Medulla oblongata (tissue), 1 donor: ENCODE measurements around the gene MAP3K4.

Source experiments
- DNase-seq: peaks from one replicate; pipeline ENCODE4 v3.0.0-alpha.2; 2015; ENCODE audit errors: extremely low spot score

Gene MAP3K4

GRCh38 chr6:161125591-161125990 is 134.0 kb downstream of the MAP3K4 start:
- DNase-seq = no peak

- DNase-seq = no peak
These were observed 135.6 kb downstream of the MAP3K4 start for GRCh38 chr6:161127071-161127740.

GRCh38 chr6:161128230-161128629 is 136.7 kb downstream of the MAP3K4 start:
- DNase-seq = no peak

GRCh38 chr6:161128680-161129196 is 137.2 kb downstream of the MAP3K4 start:
- no peak for DNase-seq

- DNase-seq = no peak
These were observed 139.0 kb downstream of the MAP3K4 start for GRCh38 chr6:161130541-161130940.

- DNase-seq = no peak
These were observed 139.6 kb downstream of the MAP3K4 start for GRCh38 chr6:161130967-161131766.

- DNase-seq = no peak
These were observed 140.8 kb downstream of the MAP3K4 start for GRCh38 chr6:161132384-161132783.

GRCh38 chr6:161133963-161134362 is 142.4 kb downstream of the MAP3K4 start:
- DNase-seq = no peak

- no peak for DNase-seq
These were observed 143.2 kb downstream of the MAP3K4 start for GRCh38 chr6:161134550-161135298.

GRCh38 chr6:161135695-161136591 is 144.4 kb downstream of the MAP3K4 start:
- no peak for DNase-seq

- DNase-seq = no peak
These were observed 145.1 kb downstream of the MAP3K4 start for GRCh38 chr6:161136655-161137054.

- no peak for DNase-seq
These were observed 145.8 kb downstream of the MAP3K4 start for GRCh38 chr6:161137320-161137719.

- no peak for DNase-seq
These were observed 146.4 kb downstream of the MAP3K4 start for GRCh38 chr6:161137839-161138542.

GRCh38 chr6:161138543-161139303 is 147.2 kb downstream of the MAP3K4 start:
- peak; percentile 77 for DNase-seq

GRCh38 chr6:161139304-161139765 is 147.8 kb downstream of the MAP3K4 start:
- no peak for DNase-seq

- DNase-seq = no peak
These were observed 148.4 kb downstream of the MAP3K4 start for GRCh38 chr6:161139766-161140553.

- no peak for DNase-seq
These were observed 148.9 kb downstream of the MAP3K4 start for GRCh38 chr6:161140554-161140875.

- DNase-seq = no peak
These were observed 149.6 kb downstream of the MAP3K4 start for GRCh38 chr6:161141173-161141572.

- no peak for DNase-seq
These were observed 151.4 kb downstream of the MAP3K4 start for GRCh38 chr6:161142957-161143296.
